ENCODE data around the gene CFAP20DC.
"Not testable (repeated sequence)": the region's sequence is repeated elsewhere in the genome, so short reads cannot be mapped to it uniquely, and the experiment has no call there.

Gene CFAP20DC

GRCh38 chr3:58695284-58695683 lies 354.5 kb downstream of the CFAP20DC start:
- not testable (repeated sequence) for DNase-seq (ENCODE audit: low read depth)

- no peak for DNase-seq (ENCODE audit: low read depth)
Observed at GRCh38 chr3:58693940-58694850, 355.6 kb downstream of the CFAP20DC start.

- DNase-seq (ENCODE audit: low read depth) = no peak
Observed at GRCh38 chr3:58692484-58692883, 357.3 kb downstream of the CFAP20DC start.

All from amniotic epithelial cell (primary cell).